NCI-H82 (cell line): Measurements from ENCODE around the gene LY6G6D.

ENCODE experiments used
- DNase-seq: peaks from one replicate; lab custom pipeline; 2025; lab: John Stamatoyannopoulos, UW

Gene LY6G6D

GRCh38 chr6:31715022-31715958 is at the start of gene LY6G6D:
TSS of gene LY6G6D (plus strand) at chr6:31715348. CDS start at chr6:31715356, 8 bp downstream.
- DNase-seq = no peak

GRCh38 chr6:31665501-31666336 is 49.4 kb upstream of the LY6G6D start, which contains the start of gene CSNK2B:
TSS of gene CSNK2B (plus strand) at chr6:31666080. CDS start at chr6:31666832, 752 bp downstream.
- DNase-seq = peak; percentile 99

- DNase-seq = no peak
Measured at GRCh38 chr6:31666337-31666965, 48.7 kb upstream of the LY6G6D start.

- DNase-seq = no peak
Measured at GRCh38 chr6:31669676-31670075, 45.5 kb upstream of the LY6G6D start, which contains the start of gene LY6G5B. TSS of gene LY6G5B (plus strand) at chr6:31669976. CDS start at chr6:31670951, 975 bp downstream.

- DNase-seq = no peak
Measured at GRCh38 chr6:31676322-31676903, 38.7 kb upstream of the LY6G6D start.

GRCh38 chr6:31676904-31677303 is 38.2 kb upstream of the LY6G6D start:
- no peak for DNase-seq

- no peak for DNase-seq
Measured at GRCh38 chr6:31677955-31678354, 37.2 kb upstream of the LY6G6D start.

GRCh38 chr6:31680226-31681134 is 34.7 kb upstream of the LY6G6D start, which contains the start of gene LY6G5C:
TSS of gene LY6G5C (minus strand) at chr6:31681067. CDS start at chr6:31680373, 694 bp downstream.
- peak; percentile 88 for DNase-seq

- no peak for DNase-seq
Measured at GRCh38 chr6:31681135-31681671, 33.9 kb upstream of the LY6G6D start.

- no peak for DNase-seq
Measured at GRCh38 chr6:31683591-31683990, 31.6 kb upstream of the LY6G6D start.

- no peak for DNase-seq
Measured at GRCh38 chr6:31686483-31686882, 28.7 kb upstream of the LY6G6D start.

- DNase-seq = no peak
Measured at GRCh38 chr6:31687321-31687720, 27.8 kb upstream of the LY6G6D start.

- DNase-seq = no peak
Measured at GRCh38 chr6:31687860-31688693, 27.1 kb upstream of the LY6G6D start.

- no peak for DNase-seq
Measured at GRCh38 chr6:31689249-31690110, 25.7 kb upstream of the LY6G6D start.

GRCh38 chr6:31690231-31691077 is 24.7 kb upstream of the LY6G6D start:
- no peak for DNase-seq

GRCh38 chr6:31691078-31691463 is 24.1 kb upstream of the LY6G6D start:
- no peak for DNase-seq

GRCh38 chr6:31691564-31692108 is 23.5 kb upstream of the LY6G6D start:
- DNase-seq = no peak
